Esophagus squamous epithelium (tissue), 5 donors: ENCODE measurements around the gene ADGRG7. TPM values are rescaled to one million over a fixed set of nuclear protein-coding genes. Genes with fewer than 3 reads are reported as not detected.

Experiments used
- DNase-seq: peaks from one replicate; lab custom pipeline; 2025; lab: John Stamatoyannopoulos, UW
- H3K27ac ChIP-seq, 4 donors: fragments of 200-600 bp; sonication (generic); one replicate each; pipeline ENCODE4 v1.5.1; 2016 to 2019; ENCODE audit warnings: mild to moderate bottlenecking in 1 of 4
- H3K27me3 ChIP-seq, 4 donors: fragments of 200-600 bp; sonication (generic); 1 replicate in 3 of 4; 2 replicates in 1 of 4; pipeline versions ENCODE4 v1.5.1 to v1.6.0; 2017 to 2021; ENCODE audit warnings: antibody characterized with exemption in 1 of 4
- H3K36me3 ChIP-seq, 3 donors: fragments of 200-600 bp; sonication (generic); one replicate each; pipeline ENCODE4 v1.5.1; 2016 to 2019
- H3K4me1 ChIP-seq, 3 donors: fragments of 200-600 bp; sonication (generic); one replicate each; pipeline ENCODE4 v1.5.1; 2017 to 2019
- H3K4me3 ChIP-seq, 4 donors: fragments of 200-600 bp; sonication (generic); 1 replicate in 3 of 4; 2 replicates in 1 of 4; pipeline ENCODE4 v1.5.1; 2016 to 2019; ENCODE audit warnings: mild to moderate bottlenecking in 2 of 4, moderate library complexity in 1 of 4
- H3K9me3 ChIP-seq, 3 donors: fragments of 200-600 bp; sonication (generic); one replicate each; pipeline ENCODE4 v1.5.1; 2016 to 2019
- CTCF ChIP-seq, 6 experiments: fragments of 450-650 bp in 4 of 6; fragments of 200-600 bp in 2 of 6; sonication (generic) in 2 of 6; IDR thresholded peaks; one replicate each; pipeline ENCODE4 v1.5.1; 2016 to 2019; ENCODE audit warnings: antibody characterized with exemption in 6 of 6, mild to moderate bottlenecking in 4 of 6, moderate library complexity in 4 of 6
- POLR2A ChIP-seq, 4 donors: fragments of 450-650 bp; IDR thresholded peaks; one replicate each; pipeline ENCODE4 v1.6.1; 2017; ENCODE audit warnings: antibody characterized with exemption in 4 of 4, mild to moderate bottlenecking in 4 of 4, moderate library complexity in 3 of 4
- WGBS, 2 donors: methylation state at CpG; one replicate each; pipeline ENCODE4 v1.1.5; 2018; 5-methylcytosine and 5-hydroxymethylcytosine counted together
- intact Hi-C: fragments of 100-400 bp; cut with DNase I; formaldehyde crosslinking; loops from one replicate; pipeline ENCODE4 v1.15.0; 2022
- total RNA-seq, 4 donors: library from RNA; depleted of rRNA; stranded (reverse); fragments of >200 nt; gene quantifications; one replicate each; pipeline ENCODE4 v1.1.0, GENCODE V29; 2016
- donor health status: DM: yes; HTN: yes; CAD: no.

Gene ADGRG7
- total RNA-seq, 4 donors from 2014 or later = not detected

GRCh38 chr3:100726706-100727105, 117.3 kb downstream of the ADGRG7 start:
- Histone ChIP-seq H3K4me1 (no peaks in the 10 kb centered on the region), H3K27ac (no peak overlapping the region), H3K9me3 (no peaks in the 10 kb centered on the region), H3K27me3 (no peaks in the 10 kb centered on the region), H3K4me3 (no peak overlapping the region), H3K36me3 (peaks cover 0 to 99% (median 0%) of the 10 kb centered on the region in 3 donors)
- DNase-seq = no peak
- no peak for TF ChIP-seq CTCF (IDR thresholded peaks at IDR 0.05)
- TF ChIP-seq POLR2A (IDR thresholded peaks at IDR 0.05) = no peak
- WGBS, 2 donors = 73 to 76% methylated on average over 1 of the region's 1 CpG
- intact Hi-C loops = no loop called here

- Histone ChIP-seq H3K4me3 (no peak overlapping the region), H3K27ac (no peak overlapping the region), H3K36me3 (peaks cover 0 to 99% (median 7%) of the 10 kb centered on the region in 3 donors), H3K9me3 (no peaks in the 10 kb centered on the region), H3K4me1 (peaks cover 0 to 8% (median 0%) of the 10 kb centered on the region in 3 donors), H3K27me3 (no peaks in the 10 kb centered on the region)
- TF ChIP-seq POLR2A (IDR thresholded peaks at IDR 0.05) (no peak), CTCF (IDR thresholded peaks at IDR 0.05) (no peak)
- intact Hi-C loops = no loop called here
- WGBS, 2 donors = 75 to 79% methylated on average over 3 of the region's 3 CpGs
- no peak for DNase-seq
Measured at GRCh38 chr3:100730524-100730923, 121.1 kb downstream of the ADGRG7 start.

GRCh38 chr3:100732435-100732834, 123.0 kb downstream of the ADGRG7 start:
- Histone ChIP-seq H3K36me3 (peaks cover 0 to 99% (median 7%) of the 10 kb centered on the region in 3 donors), H3K4me1 (peaks cover 0 to 8% (median 0%) of the 10 kb centered on the region in 3 donors), H3K27ac (no peak overlapping the region), H3K4me3 (no peak overlapping the region), H3K27me3 (no peaks in the 10 kb centered on the region), H3K9me3 (no peaks in the 10 kb centered on the region)
- DNase-seq = no peak
- WGBS, 2 donors = 88 to 92% methylated on average over 3 of the region's 3 CpGs
- TF ChIP-seq CTCF (IDR thresholded peaks at IDR 0.05) = no peak
- no peak for TF ChIP-seq POLR2A (IDR thresholded peaks at IDR 0.05)
- intact Hi-C loops = no loop called here

GRCh38 chr3:100737334-100737733, 127.9 kb downstream of the ADGRG7 start:
- peaks cover 5 to 100% (median 13%) of the 10 kb centered on the region in 3 donors for H3K36me3 ChIP-seq
- H3K4me1 ChIP-seq = peaks cover 0 to 8% (median 0%) of the 10 kb centered on the region in 3 donors
- H3K27me3 ChIP-seq = no peaks in the 10 kb centered on the region
- intact Hi-C loops = no loop called here
- 8 to 25% methylated on average over 2 of the region's 2 CpGs for WGBS, 2 donors
- no peak overlapping the region for H3K27ac ChIP-seq
- H3K4me3 ChIP-seq = no peak overlapping the region
- H3K9me3 ChIP-seq = no peaks in the 10 kb centered on the region
- no peak for DNase-seq
- TF ChIP-seq POLR2A (IDR thresholded peaks at IDR 0.05) (no peak), CTCF (IDR thresholded peaks at IDR 0.05) (peak in 4 of 6 experiments; percentile 8 to 46 (median 24))

- Histone ChIP-seq H3K4me1 (no peaks in the 10 kb centered on the region), H3K27me3 (no peaks in the 10 kb centered on the region), H3K4me3 (no peak overlapping the region), H3K27ac (no peak overlapping the region), H3K36me3 (peaks cover 5 to 99% (median 13%) of the 10 kb centered on the region in 3 donors), H3K9me3 (no peaks in the 10 kb centered on the region)
- TF ChIP-seq POLR2A (IDR thresholded peaks at IDR 0.05) (no peak), CTCF (IDR thresholded peaks at IDR 0.05) (no peak)
- WGBS, 2 donors = 96 to 100% methylated on average over 1 of the region's 1 CpG
- DNase-seq = no peak
- intact Hi-C loops = no loop called here
Measured at GRCh38 chr3:100740207-100740606, 130.8 kb downstream of the ADGRG7 start.
